HepG2 (cell line): Measurements from ENCODE around the gene RGS19. TPM values are rescaled to one million over a fixed set of nuclear protein-coding genes. Genes with fewer than 3 reads are reported as not detected.

Experiments used
- GABPB1 ChIP-seq: IDR thresholded peaks from 2 replicates; pipeline ENCODE4 v1.6.1; 2016; ENCODE audit warnings: mild to moderate bottlenecking, missing genetic modification reagents, moderate library complexity, missing compliant biosample characterization
- HDAC1 ChIP-seq: sonication (generic); formaldehyde crosslinking; IDR thresholded peaks from 2 replicates; pipeline ENCODE4 v1.5.1; 2020; ENCODE audit warnings: mild to moderate bottlenecking, missing genetic modification reagents
- HIVEP1 ChIP-seq: sonication (generic); formaldehyde crosslinking; IDR thresholded peaks from 2 replicates; pipeline ENCODE4 v1.4.0; 2020; ENCODE audit warnings: mild to moderate bottlenecking, missing genetic modification reagents
- MED8 ChIP-seq: sonication (generic); formaldehyde crosslinking; IDR thresholded peaks from 2 replicates; pipeline ENCODE4 v1.8.1; 2023; ENCODE audit warnings: mild to moderate bottlenecking, missing genetic modification reagents; ENCODE audit not compliant: insufficient replicate concordance
- PTBP1 ChIP-seq: fragments of 200-400 bp; formaldehyde crosslinking; IDR thresholded peaks from 2 replicates; pipeline ENCODE4 v1.6.1; 2018; ENCODE audit warnings: low read length, low read depth; ENCODE audit not compliant: poor library complexity, severe bottlenecking
- ZEB1 ChIP-seq: IDR thresholded peaks from 2 replicates; pipeline ENCODE4 v1.6.1; 2012; ENCODE audit warnings: mild to moderate bottlenecking, low read depth, inconsistent platforms; ENCODE audit not compliant: insufficient replicate concordance
- ZMYM3 ChIP-seq: sonication (generic); formaldehyde crosslinking; IDR thresholded peaks from 2 replicates; pipeline ENCODE4 v1.5.1; 2020; ENCODE audit warnings: mild to moderate bottlenecking, missing genetic modification reagents
- ZNF678 ChIP-seq: sonication (generic); formaldehyde crosslinking; IDR thresholded peaks from 2 replicates; pipeline ENCODE4 v1.4.0; 2020; ENCODE audit warnings: mild to moderate bottlenecking, missing genetic modification reagents
- ZNF883 ChIP-seq: sonication (generic); formaldehyde crosslinking; IDR thresholded peaks from 2 replicates; pipeline ENCODE4 v1.5.1; 2020; ENCODE audit warnings: mild to moderate bottlenecking, missing genetic modification reagents; ENCODE audit errors: not compliant biosample characterization
- polyA plus RNA-seq, 8 experiments: library from polyadenylated mRNA; depleted of rRNA in 3 of 8; stranded (reverse) in 7 of 8; unstranded in 1 of 8; fragments of >200 nt; fragmentation: Illumina TruSeq in 4 of 8; extraction: Trizol in 4 of 8; gene quantifications; 2 replicates each; pipeline versions ENCODE4 v1.2.1 to v1.2.3, GENCODE V29; 2011 to 2016; ENCODE audit warnings: low read depth in 4 of 8, missing spikeins in 1 of 8, mixed read lengths in 1 of 8; ENCODE audit not compliant: insufficient read depth in 1 of 8
- total RNA-seq, 5 experiments: library from RNA; depleted of rRNA; stranded (reverse); fragments of >200 nt; fragmentation: Illumina TruSeq; extraction: Trizol; gene quantifications; 2 replicates each; pipeline ENCODE4 v1.2.3, GENCODE V29; 2016; ENCODE audit warnings: low read depth in 1 of 5
- TF ChIP-seq, protein P1 (sequence below): sonication (generic); formaldehyde crosslinking; IDR thresholded peaks from 2 replicates; pipeline ENCODE4 v1.4.0; 2020; ENCODE audit warnings: missing genetic modification reagents
- TF ChIP-seq, protein P2 (sequence below): sonication (generic); formaldehyde crosslinking; IDR thresholded peaks from 2 replicates; pipeline ENCODE4 v1.4.0; 2020; ENCODE audit warnings: mild to moderate bottlenecking, missing genetic modification reagents
- TF ChIP-seq, protein P3 (sequence below): sonication (generic); formaldehyde crosslinking; IDR thresholded peaks from 2 replicates; pipeline ENCODE4 v1.5.1; 2020; ENCODE audit warnings: mild to moderate bottlenecking, missing genetic modification reagents, moderate library complexity
- TF ChIP-seq, protein P4 (sequence below): sonication (generic); formaldehyde crosslinking; IDR thresholded peaks from 2 replicates; pipeline ENCODE4 v1.5.1; 2020; ENCODE audit warnings: missing genetic modification reagents, mild to moderate bottlenecking, borderline replicate concordance

Gene RGS19
- total and polyA plus RNA-seq, 2 of the 13 experiments (the other 11 are each of a cell fraction or from before 2014, with no cell fraction given) = 10.7 to 11.9 TPM

DNA sequence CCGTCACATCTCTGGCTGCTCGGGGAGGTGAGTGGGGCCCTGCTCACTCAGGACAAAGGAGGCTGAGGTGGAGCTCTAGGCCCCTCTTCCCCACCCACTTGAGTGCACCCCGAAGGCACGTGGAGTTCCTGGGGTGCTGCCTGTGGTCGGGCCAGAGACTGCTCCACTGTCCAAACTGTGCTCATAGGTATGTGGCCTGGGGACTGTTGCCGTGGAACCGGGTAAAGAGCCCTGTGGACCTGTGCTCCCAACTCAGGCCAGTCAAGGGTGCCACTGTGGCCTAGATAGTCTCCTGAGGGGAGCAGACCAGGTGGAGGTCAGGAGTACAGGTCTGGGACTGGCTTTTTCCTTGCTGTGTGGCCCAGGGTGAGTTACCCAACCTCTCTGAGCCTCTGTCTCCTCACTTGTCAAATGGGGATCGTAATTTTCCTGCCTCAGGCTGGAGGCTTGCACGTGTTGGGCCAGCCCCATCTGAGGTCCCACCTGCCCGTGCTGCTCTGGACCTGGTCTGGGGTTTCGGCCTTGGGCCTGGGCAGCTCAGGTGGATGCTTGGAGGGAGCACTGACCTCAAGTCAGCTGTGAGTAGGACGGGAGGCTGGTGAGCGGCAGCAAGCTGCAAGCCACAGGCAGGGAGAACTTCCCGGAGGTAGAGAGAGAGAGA, 40.5 kb upstream of the RGS19 start (continued):
- 0 out of 2 replicates have a peak, but pooled peaks have one; percentile 30 for TF ChIP-seq GABPB1
- TF ChIP-seq ZNF678 (CRISPR knock-in tag) = no peak
- peak; percentile 21 for TF ChIP-seq ZNF883 (CRISPR knock-in tag)
- peak; percentile 20; the same call in 1 of the 2 replicates for TF ChIP-seq HIVEP1 (CRISPR knock-in tag)
- TF ChIP-seq PTBP1 = peak; percentile 32
- TF ChIP-seq, protein P1, sequence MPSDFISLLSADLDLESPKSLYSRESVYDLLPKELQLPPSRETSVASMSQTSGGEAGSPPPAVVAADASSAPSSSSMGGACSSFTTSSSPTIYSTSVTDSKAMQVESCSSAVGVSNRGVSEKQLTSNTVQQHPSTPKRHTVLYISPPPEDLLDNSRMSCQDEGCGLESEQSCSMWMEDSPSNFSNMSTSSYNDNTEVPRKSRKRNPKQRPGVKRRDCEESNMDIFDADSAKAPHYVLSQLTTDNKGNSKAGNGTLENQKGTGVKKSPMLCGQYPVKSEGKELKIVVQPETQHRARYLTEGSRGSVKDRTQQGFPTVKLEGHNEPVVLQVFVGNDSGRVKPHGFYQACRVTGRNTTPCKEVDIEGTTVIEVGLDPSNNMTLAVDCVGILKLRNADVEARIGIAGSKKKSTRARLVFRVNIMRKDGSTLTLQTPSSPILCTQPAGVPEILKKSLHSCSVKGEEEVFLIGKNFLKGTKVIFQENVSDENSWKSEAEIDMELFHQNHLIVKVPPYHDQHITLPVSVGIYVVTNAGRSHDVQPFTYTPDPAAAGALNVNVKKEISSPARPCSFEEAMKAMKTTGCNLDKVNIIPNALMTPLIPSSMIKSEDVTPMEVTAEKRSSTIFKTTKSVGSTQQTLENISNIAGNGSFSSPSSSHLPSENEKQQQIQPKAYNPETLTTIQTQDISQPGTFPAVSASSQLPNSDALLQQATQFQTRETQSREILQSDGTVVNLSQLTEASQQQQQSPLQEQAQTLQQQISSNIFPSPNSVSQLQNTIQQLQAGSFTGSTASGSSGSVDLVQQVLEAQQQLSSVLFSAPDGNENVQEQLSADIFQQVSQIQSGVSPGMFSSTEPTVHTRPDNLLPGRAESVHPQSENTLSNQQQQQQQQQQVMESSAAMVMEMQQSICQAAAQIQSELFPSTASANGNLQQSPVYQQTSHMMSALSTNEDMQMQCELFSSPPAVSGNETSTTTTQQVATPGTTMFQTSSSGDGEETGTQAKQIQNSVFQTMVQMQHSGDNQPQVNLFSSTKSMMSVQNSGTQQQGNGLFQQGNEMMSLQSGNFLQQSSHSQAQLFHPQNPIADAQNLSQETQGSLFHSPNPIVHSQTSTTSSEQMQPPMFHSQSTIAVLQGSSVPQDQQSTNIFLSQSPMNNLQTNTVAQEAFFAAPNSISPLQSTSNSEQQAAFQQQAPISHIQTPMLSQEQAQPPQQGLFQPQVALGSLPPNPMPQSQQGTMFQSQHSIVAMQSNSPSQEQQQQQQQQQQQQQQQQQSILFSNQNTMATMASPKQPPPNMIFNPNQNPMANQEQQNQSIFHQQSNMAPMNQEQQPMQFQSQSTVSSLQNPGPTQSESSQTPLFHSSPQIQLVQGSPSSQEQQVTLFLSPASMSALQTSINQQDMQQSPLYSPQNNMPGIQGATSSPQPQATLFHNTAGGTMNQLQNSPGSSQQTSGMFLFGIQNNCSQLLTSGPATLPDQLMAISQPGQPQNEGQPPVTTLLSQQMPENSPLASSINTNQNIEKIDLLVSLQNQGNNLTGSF (CRISPR knock-in tag) = no peak
- TF ChIP-seq ZMYM3 (CRISPR knock-in tag) = peak; percentile 90
- peak; percentile 52 for TF ChIP-seq MED8
- no peak for TF ChIP-seq ZEB1
- 0 out of 2 replicates have a peak, but pooled peaks have one; percentile 10 for TF ChIP-seq HDAC1 (CRISPR knock-in tag)
- TF ChIP-seq, protein P2, sequence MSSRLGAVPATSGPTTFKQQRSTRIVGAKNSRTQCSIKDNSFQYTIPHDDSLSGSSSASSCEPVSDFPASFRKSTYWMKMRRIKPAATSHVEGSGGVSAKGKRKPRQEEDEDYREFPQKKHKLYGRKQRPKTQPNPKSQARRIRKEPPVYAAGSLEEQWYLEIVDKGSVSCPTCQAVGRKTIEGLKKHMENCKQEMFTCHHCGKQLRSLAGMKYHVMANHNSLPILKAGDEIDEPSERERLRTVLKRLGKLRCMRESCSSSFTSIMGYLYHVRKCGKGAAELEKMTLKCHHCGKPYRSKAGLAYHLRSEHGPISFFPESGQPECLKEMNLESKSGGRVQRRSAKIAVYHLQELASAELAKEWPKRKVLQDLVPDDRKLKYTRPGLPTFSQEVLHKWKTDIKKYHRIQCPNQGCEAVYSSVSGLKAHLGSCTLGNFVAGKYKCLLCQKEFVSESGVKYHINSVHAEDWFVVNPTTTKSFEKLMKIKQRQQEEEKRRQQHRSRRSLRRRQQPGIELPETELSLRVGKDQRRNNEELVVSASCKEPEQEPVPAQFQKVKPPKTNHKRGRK (CRISPR knock-in tag) = no peak
- TF ChIP-seq, protein P3, sequence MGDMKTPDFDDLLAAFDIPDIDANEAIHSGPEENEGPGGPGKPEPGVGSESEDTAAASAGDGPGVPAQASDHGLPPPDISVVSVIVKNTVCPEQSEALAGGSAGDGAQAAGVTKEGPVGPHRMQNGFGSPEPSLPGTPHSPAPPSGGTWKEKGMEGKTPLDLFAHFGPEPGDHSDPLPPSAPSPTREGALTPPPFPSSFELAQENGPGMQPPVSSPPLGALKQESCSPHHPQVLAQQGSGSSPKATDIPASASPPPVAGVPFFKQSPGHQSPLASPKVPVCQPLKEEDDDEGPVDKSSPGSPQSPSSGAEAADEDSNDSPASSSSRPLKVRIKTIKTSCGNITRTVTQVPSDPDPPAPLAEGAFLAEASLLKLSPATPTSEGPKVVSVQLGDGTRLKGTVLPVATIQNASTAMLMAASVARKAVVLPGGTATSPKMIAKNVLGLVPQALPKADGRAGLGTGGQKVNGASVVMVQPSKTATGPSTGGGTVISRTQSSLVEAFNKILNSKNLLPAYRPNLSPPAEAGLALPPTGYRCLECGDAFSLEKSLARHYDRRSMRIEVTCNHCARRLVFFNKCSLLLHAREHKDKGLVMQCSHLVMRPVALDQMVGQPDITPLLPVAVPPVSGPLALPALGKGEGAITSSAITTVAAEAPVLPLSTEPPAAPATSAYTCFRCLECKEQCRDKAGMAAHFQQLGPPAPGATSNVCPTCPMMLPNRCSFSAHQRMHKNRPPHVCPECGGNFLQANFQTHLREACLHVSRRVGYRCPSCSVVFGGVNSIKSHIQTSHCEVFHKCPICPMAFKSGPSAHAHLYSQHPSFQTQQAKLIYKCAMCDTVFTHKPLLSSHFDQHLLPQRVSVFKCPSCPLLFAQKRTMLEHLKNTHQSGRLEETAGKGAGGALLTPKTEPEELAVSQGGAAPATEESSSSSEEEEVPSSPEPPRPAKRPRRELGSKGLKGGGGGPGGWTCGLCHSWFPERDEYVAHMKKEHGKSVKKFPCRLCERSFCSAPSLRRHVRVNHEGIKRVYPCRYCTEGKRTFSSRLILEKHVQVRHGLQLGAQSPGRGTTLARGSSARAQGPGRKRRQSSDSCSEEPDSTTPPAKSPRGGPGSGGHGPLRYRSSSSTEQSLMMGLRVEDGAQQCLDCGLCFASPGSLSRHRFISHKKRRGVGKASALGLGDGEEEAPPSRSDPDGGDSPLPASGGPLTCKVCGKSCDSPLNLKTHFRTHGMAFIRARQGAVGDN (CRISPR knock-in tag) = peak; percentile 57
- TF ChIP-seq, protein P4, sequence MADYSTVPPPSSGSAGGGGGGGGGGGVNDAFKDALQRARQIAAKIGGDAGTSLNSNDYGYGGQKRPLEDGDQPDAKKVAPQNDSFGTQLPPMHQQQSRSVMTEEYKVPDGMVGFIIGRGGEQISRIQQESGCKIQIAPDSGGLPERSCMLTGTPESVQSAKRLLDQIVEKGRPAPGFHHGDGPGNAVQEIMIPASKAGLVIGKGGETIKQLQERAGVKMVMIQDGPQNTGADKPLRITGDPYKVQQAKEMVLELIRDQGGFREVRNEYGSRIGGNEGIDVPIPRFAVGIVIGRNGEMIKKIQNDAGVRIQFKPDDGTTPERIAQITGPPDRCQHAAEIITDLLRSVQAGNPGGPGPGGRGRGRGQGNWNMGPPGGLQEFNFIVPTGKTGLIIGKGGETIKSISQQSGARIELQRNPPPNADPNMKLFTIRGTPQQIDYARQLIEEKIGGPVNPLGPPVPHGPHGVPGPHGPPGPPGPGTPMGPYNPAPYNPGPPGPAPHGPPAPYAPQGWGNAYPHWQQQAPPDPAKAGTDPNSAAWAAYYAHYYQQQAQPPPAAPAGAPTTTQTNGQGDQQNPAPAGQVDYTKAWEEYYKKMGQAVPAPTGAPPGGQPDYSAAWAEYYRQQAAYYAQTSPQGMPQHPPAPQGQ = peak; percentile 97
